ENCODE data around the gene BCAM. TPM values are rescaled to one million over a fixed set of nuclear protein-coding genes. Genes with fewer than 3 reads are reported as not detected.

The BCAM gene
- total RNA-seq, 2 experiments from 2014 or later = not detected

DNA sequence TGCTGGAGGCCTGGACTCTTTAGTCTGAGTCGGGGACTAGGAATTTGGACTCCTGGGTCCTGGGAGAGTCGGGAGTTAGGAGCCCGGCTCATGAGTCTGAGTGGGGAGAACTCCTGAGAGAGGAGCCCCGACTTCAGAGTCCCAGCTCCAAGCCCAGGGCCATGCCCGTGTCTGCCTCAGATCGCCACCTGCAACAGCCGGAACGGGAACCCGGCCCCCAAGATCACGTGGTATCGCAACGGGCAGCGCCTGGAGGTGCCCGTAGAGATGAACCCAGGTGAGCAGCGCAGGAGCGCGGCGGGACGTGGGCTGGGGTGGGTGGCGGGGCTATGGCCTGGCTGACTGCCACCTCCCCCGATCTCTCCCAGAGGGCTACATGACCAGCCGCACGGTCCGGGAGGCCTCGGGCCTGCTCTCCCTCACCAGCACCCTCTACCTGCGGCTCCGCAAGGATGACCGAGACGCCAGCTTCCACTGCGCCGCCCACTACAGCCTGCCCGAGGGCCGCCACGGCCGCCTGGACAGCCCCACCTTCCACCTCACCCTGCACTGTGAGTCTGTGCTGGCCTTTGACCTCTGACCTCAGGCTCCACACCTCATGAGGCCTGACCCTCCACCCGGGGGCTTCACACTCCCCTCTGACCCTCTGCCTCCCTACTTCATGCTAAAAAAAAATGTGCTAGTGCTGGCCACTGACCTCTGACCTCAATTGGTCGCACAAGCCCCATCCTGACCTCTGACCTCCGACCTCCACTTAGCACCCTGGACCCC lies 4.4 kb downstream of the BCAM start:
- Histone ChIP-seq H3K4me3 (ENCODE audit: low read depth, low read length, poor library complexity, severe bottlenecking) (no peak overlapping the region), H3K36me3 (ENCODE audit: insufficient read depth, low read length) (no peaks in the 10 kb centered on the region), H3K9me3 (ENCODE audit: low read length) (no peaks in the 10 kb centered on the region), H4K20me1 (ENCODE audit: insufficient read depth, low read length) (no peaks in the 10 kb centered on the region), H3K27ac (ENCODE audit: low read depth, low read length, poor library complexity, severe bottlenecking) (no peak overlapping the region), H3K4me1 (ENCODE audit: insufficient read depth, low read length, poor library complexity, severe bottlenecking) (no peaks in the 10 kb centered on the region), H2AFZ (ENCODE audit: low read length) (no peak overlapping the region), H3K4me2 (ENCODE audit: low read length) (no peak overlapping the region), H3K9me2 (ENCODE audit: insufficient read depth, low read length) (no peaks in the 10 kb centered on the region), H3K79me2 (ENCODE audit: insufficient read depth, low read depth, low read length) (no peaks in the 10 kb centered on the region)
- POLR2A ChIA-PET = no interaction called here
- intact Hi-C loops (cut with micrococcal nuclease; ENCODE audit: unreplicated experiment) = no loop called here
- BruUV-seq (replicated peaks) = no TSS peak
- CTCF ChIA-PET (ENCODE audit: unreplicated experiment) = interaction anchor here (0.7 kb wide), 1 partner anchor 133 kb away, joined by 3 read pairs; the partner anchor contains the start of gene APOC2
- TF ChIP-seq CTCF (conservative IDR thresholded peaks at IDR 0.05; ENCODE audit: low read length) (no peak), EZH2phosphoT487 (IDR thresholded peaks at IDR 0.05; ENCODE audit: borderline replicate concordance, low read depth, low read length) (no peak)
- no peak for DNase-seq (ENCODE audit: low spot score)

DNA sequence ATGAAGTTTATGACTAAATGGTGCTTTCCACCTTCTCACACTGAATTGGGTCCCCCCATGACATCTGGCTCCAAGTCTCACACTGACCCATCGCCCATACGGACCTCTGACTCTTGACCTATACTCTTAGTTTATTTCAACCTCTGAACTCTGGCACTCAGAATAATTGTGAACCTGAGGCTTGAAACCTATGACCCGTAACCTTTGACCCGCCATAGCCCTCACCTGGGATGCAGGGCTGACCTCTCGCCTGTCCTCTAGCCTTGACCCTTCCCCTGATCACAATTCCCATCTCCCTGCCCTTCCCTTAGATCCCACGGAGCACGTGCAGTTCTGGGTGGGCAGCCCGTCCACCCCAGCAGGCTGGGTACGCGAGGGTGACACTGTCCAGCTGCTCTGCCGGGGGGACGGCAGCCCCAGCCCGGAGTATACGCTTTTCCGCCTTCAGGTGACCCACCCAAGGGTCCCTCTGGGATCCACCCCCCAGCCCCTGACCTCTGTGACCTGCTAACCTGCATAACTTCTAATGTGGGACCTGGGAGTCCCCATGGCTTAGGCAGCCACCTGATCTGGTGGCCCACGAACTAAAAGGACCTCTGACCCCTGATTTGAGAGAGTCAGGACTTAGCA lies 5.1 kb downstream of the BCAM start:
- no peaks in the 10 kb centered on the region for H3K4me1 ChIP-seq (ENCODE audit: insufficient read depth, low read length, poor library complexity, severe bottlenecking)
- no peak overlapping the region for H3K4me2 ChIP-seq (ENCODE audit: low read length)
- H3K36me3 ChIP-seq (ENCODE audit: insufficient read depth, low read length) = no peaks in the 10 kb centered on the region
- no peak for DNase-seq (ENCODE audit: low spot score)
- H3K27ac ChIP-seq (ENCODE audit: low read depth, low read length, poor library complexity, severe bottlenecking) = no peak overlapping the region
- H4K20me1 ChIP-seq (ENCODE audit: insufficient read depth, low read length) = no peaks in the 10 kb centered on the region
- no peaks in the 10 kb centered on the region for H3K9me3 ChIP-seq (ENCODE audit: low read length)
- intact Hi-C loops (cut with micrococcal nuclease; ENCODE audit: unreplicated experiment) = no loop called here
- BruUV-seq (replicated peaks) = no TSS peak
- ChIA-PET POLR2A (no interaction called here), CTCF (ENCODE audit: unreplicated experiment) (no interaction called here)
- H3K4me3 ChIP-seq (ENCODE audit: low read depth, low read length, poor library complexity, severe bottlenecking) = no peak overlapping the region
- H3K79me2 ChIP-seq (ENCODE audit: insufficient read depth, low read depth, low read length) = no peaks in the 10 kb centered on the region
- no peak overlapping the region for H2AFZ ChIP-seq (ENCODE audit: low read length)
- TF ChIP-seq CTCF (conservative IDR thresholded peaks at IDR 0.05; ENCODE audit: low read length) = no peak
- TF ChIP-seq EZH2phosphoT487 (IDR thresholded peaks at IDR 0.05; ENCODE audit: borderline replicate concordance, low read depth, low read length) = no peak
- no peaks in the 10 kb centered on the region for H3K9me2 ChIP-seq (ENCODE audit: insufficient read depth, low read length)

- no peaks in the 10 kb centered on the region for H3K9me3 ChIP-seq (ENCODE audit: low read length)
- ChIA-PET POLR2A (no interaction called here), CTCF (ENCODE audit: unreplicated experiment) (no interaction called here)
- no peak for DNase-seq (ENCODE audit: low spot score)
- no peak overlapping the region for H3K4me2 ChIP-seq (ENCODE audit: low read length)
- no peak overlapping the region for H2AFZ ChIP-seq (ENCODE audit: low read length)
- H3K4me3 ChIP-seq (ENCODE audit: low read depth, low read length, poor library complexity, severe bottlenecking) = no peak overlapping the region
- H3K79me2 ChIP-seq (ENCODE audit: insufficient read depth, low read depth, low read length) = no peaks in the 10 kb centered on the region
- H3K9me2 ChIP-seq (ENCODE audit: insufficient read depth, low read length) = no peaks in the 10 kb centered on the region
- no peaks in the 10 kb centered on the region for H3K4me1 ChIP-seq (ENCODE audit: insufficient read depth, low read length, poor library complexity, severe bottlenecking)
- TF ChIP-seq CTCF (conservative IDR thresholded peaks at IDR 0.05; ENCODE audit: low read length) (no peak), EZH2phosphoT487 (IDR thresholded peaks at IDR 0.05; ENCODE audit: borderline replicate concordance, low read depth, low read length) (no peak)
- intact Hi-C loops (cut with micrococcal nuclease; ENCODE audit: unreplicated experiment) = no loop called here
- H3K27ac ChIP-seq (ENCODE audit: low read depth, low read length, poor library complexity, severe bottlenecking) = no peak overlapping the region
- H3K36me3 ChIP-seq (ENCODE audit: insufficient read depth, low read length) = no peaks in the 10 kb centered on the region
- no TSS peak for BruUV-seq (replicated peaks)
- H4K20me1 ChIP-seq (ENCODE audit: insufficient read depth, low read length) = no peaks in the 10 kb centered on the region
Observed at GRCh38 chr19:44814517-44814916, 5.6 kb downstream of the BCAM start.
